Mesenteric fat pad (tissue), 1 donor: Measurements from ENCODE around the gene DCHS1. TPM values are rescaled to one million over a fixed set of nuclear protein-coding genes. Genes with fewer than 3 reads are reported as not detected.

Source experiments
- total RNA-seq: library from RNA; stranded (reverse); fragmentation: NEBNext Ultra II Directional; extraction: Animal tissue kit (Norgen Biotek cat#: 25700); gene quantifications from one replicate; pipeline ENCODE4 v1.2.1, GENCODE V29; 2021
- donor health status: DM: yes; HTN: yes; CAD: no.

Gene DCHS1
- total RNA-seq, 1 donor from 2014 or later, result 23.0 TPM

Other genes starting within 250 kb of the DCHS1 start
- 31.3 TPM for gene APBB1, start 236.7 kb downstream of the DCHS1 start, total RNA-seq
- gene HPX, start 214.8 kb downstream of the DCHS1 start, total RNA-seq, result 1.1 TPM
- gene TRIM3, start 181.9 kb downstream of the DCHS1 start, total RNA-seq, result 20.5 TPM
- gene ARFIP2, start 174.5 kb downstream of the DCHS1 start, total RNA-seq, result 41.5 TPM
- 35.9 TPM for gene TIMM10B, start 174.3 kb downstream of the DCHS1 start, total RNA-seq
- gene DNHD1, start 158.5 kb downstream of the DCHS1 start, total RNA-seq, result 13.7 TPM
- 20.8 TPM for gene RRP8, start 52.2 kb downstream of the DCHS1 start, total RNA-seq
- 141 TPM for gene ILK, start 52.0 kb downstream of the DCHS1 start, total RNA-seq
- 142 TPM for gene TAF10, start 43.6 kb downstream of the DCHS1 start, total RNA-seq
- gene TPP1, start 36.4 kb downstream of the DCHS1 start, total RNA-seq, result 133 TPM
- 42.2 TPM for gene MRPL17, start 27.5 kb upstream of the DCHS1 start, total RNA-seq
- gene OR2AG2, start 116.2 kb upstream of the DCHS1 start, total RNA-seq, result 0.06 TPM
- not detected for gene OR2AG1, start 127.2 kb upstream of the DCHS1 start, total RNA-seq
- 0.35 TPM for gene OR6A2, start 143.9 kb upstream of the DCHS1 start, total RNA-seq
- gene OR10A5, start 189.9 kb upstream of the DCHS1 start, total RNA-seq, result not detected
- gene OR10A2, start 207.2 kb upstream of the DCHS1 start, total RNA-seq, result not detected
- not detected for gene OR10A4, start 220.8 kb upstream of the DCHS1 start, total RNA-seq
- not detected for gene OR2D2, start 236.7 kb upstream of the DCHS1 start, total RNA-seq